Measurements from ENCODE around the gene CDYL2.

The CDYL2 gene

DNA sequence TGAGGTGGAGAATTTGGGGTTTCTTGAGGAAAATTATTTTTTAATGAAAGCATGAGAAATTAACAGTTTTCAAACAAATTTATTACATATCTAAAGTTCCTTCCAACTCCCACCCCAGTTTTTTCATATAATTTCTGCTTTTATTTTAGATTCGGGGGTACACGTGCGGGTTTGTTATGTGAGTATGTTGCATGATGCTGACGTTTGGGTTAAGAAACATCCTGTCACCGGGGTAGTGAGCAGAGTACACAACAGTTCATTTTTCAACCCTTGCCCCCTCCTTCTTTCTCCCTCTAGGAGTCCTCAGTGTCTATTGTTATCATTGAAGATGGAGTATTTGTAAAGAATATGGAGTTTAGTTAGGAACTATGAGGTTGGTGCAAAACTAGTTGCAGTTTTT lies 31.8 kb upstream of the CDYL2 start:
- H3K9me3 ChIP-seq = no peaks in the 10 kb centered on the region
- H3K4me3 ChIP-seq (ENCODE audit: low read depth in 1 of 2, low read length in 1 of 2) = no peak overlapping the region

DNA sequence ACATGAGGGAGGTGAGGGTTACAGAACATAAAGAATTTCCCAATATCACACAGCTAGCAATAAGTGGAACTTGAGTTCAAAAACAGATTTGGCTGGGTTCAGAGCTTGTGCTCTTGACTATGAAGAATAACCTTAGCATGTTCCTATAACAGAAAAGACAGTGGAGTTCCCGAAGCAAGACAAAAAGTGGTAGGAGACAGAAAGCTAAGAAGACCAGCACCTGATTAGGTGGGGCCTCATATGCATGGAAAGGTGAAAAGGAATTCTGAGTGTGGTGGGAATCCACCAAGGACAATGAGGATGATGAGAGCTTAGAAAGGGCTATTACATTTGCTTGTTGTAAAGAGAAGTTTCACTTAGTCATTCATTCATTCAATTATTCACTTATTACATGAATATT lies 26.6 kb upstream of the CDYL2 start:
- TF ChIP-seq, protein P1, sequence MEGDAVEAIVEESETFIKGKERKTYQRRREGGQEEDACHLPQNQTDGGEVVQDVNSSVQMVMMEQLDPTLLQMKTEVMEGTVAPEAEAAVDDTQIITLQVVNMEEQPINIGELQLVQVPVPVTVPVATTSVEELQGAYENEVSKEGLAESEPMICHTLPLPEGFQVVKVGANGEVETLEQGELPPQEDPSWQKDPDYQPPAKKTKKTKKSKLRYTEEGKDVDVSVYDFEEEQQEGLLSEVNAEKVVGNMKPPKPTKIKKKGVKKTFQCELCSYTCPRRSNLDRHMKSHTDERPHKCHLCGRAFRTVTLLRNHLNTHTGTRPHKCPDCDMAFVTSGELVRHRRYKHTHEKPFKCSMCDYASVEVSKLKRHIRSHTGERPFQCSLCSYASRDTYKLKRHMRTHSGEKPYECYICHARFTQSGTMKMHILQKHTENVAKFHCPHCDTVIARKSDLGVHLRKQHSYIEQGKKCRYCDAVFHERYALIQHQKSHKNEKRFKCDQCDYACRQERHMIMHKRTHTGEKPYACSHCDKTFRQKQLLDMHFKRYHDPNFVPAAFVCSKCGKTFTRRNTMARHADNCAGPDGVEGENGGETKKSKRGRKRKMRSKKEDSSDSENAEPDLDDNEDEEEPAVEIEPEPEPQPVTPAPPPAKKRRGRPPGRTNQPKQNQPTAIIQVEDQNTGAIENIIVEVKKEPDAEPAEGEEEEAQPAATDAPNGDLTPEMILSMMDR (IDR thresholded peaks at IDR 0.05) = no peak
- Histone ChIP-seq H3K4me1 (ENCODE audit: control insufficient read depth in 1 of 2, insufficient read depth in 1 of 2, low read depth in 1 of 2, low read length in 1 of 2) (no peaks in the 10 kb centered on the region), H3K27me3 (no peaks in the 10 kb centered on the region), H3K27ac (no peak overlapping the region), H3K4me3 (ENCODE audit: low read depth in 1 of 2, low read length in 1 of 2) (no peak overlapping the region), H3K36me3 (no peaks in the 10 kb centered on the region), H3K9me3 (no peaks in the 10 kb centered on the region)

More for the DNA sequence above, 31.8 kb upstream of the CDYL2 start:
- TF ChIP-seq, protein P1 (IDR thresholded peaks at IDR 0.05) = no peak
- Histone ChIP-seq H3K4me1 (ENCODE audit: control insufficient read depth in 1 of 2, insufficient read depth in 1 of 2, low read depth in 1 of 2, low read length in 1 of 2) (no peaks in the 10 kb centered on the region), H3K36me3 (no peaks in the 10 kb centered on the region), H3K27ac (no peak overlapping the region), H3K27me3 (no peaks in the 10 kb centered on the region)

DNA sequence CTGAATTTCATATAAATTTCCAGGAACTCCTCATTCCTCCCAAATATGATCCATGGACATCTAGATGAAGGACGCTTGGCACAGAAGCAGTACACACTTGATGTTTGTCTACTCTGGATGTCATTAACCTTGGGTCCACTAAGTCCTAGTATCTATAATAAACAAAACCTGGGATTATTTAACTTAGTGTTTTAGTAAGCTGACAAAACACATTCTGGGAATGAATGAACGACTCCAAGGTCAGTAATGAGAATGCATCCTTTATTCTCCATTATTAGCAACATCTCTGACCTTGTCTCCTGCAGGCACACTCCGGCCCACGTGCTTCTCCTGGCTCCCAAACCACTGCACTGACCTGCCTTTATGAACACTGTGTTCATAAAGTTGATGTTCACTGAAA lies 24.1 kb upstream of the CDYL2 start:
- TF ChIP-seq, protein P1 (IDR thresholded peaks at IDR 0.05) = no peak
- Histone ChIP-seq H3K27ac (no peak overlapping the region), H3K4me3 (ENCODE audit: low read depth in 1 of 2, low read length in 1 of 2) (no peak overlapping the region), H3K4me1 (ENCODE audit: control insufficient read depth in 1 of 2, insufficient read depth in 1 of 2, low read depth in 1 of 2, low read length in 1 of 2) (no peaks in the 10 kb centered on the region), H3K36me3 (no peaks in the 10 kb centered on the region), H3K27me3 (no peaks in the 10 kb centered on the region), H3K9me3 (no peaks in the 10 kb centered on the region)

DNA sequence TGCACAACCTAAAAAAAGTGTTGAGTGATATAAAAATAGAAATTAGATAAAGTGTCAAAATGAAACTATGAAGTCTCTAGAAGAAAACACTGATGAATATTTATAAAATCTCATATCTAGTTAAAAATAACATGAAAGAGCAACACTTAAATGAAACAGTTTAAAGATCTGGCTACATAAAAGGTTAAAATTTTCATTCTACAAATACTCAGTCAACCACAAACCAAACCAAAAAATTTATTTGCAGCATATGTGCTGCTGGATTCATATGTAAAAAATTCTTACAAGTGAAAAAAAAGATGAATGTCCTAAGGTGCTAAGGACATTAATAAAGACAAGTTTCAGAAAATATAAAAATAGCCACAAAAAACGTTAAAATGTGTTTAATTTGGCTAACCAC lies 22.6 kb upstream of the CDYL2 start:
- Histone ChIP-seq H3K36me3 (no peaks in the 10 kb centered on the region), H3K27ac (no peak overlapping the region), H3K9me3 (no peaks in the 10 kb centered on the region), H3K4me1 (ENCODE audit: control insufficient read depth in 1 of 2, insufficient read depth in 1 of 2, low read depth in 1 of 2, low read length in 1 of 2) (no peaks in the 10 kb centered on the region), H3K4me3 (ENCODE audit: low read depth in 1 of 2, low read length in 1 of 2) (no peak overlapping the region), H3K27me3 (no peaks in the 10 kb centered on the region)
- TF ChIP-seq, protein P1 (IDR thresholded peaks at IDR 0.05) = no peak

DNA sequence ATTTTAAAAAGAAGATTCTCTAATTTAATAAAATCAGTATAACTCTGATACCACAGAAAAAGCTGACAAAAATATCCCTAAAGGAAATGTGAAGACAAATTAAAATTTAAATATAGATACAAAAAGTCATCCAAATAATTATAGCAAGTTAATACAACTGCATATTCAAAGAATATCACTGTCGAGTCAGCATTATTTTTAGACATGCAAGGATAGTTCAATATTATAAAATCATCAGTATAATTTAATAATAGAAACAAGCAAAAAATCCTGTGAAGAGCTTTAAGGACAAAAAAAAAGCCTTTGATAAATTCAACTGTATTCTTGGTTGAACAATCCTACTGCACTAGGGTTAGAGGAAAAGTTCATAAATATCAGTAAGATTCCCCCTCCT lies 21.0 kb upstream of the CDYL2 start:
- TF ChIP-seq, protein P1 (IDR thresholded peaks at IDR 0.05) = no peak
- Histone ChIP-seq H3K4me3 (ENCODE audit: low read depth in 1 of 2, low read length in 1 of 2) (no peak overlapping the region), H3K27ac (no peak overlapping the region), H3K27me3 (no peaks in the 10 kb centered on the region), H3K4me1 (ENCODE audit: control insufficient read depth in 1 of 2, insufficient read depth in 1 of 2, low read depth in 1 of 2, low read length in 1 of 2) (no peaks in the 10 kb centered on the region), H3K9me3 (no peaks in the 10 kb centered on the region), H3K36me3 (no peaks in the 10 kb centered on the region)
